DND-41 (cell line): ENCODE measurements around the gene GCHFR.

Experiments
- ATAC-seq: fragments of 200-7000 bp; cut with Tn5 transposase; 3 replicates; pipeline ENCODE4 v1.9.1; 2021; ENCODE audit warnings: low read depth; ENCODE audit not compliant: insufficient read depth
- DNase-seq: peaks from one replicate; pipeline ENCODE4 v3.0.0-alpha.2; 2020
- H2AFZ ChIP-seq: 2 replicates; pipeline ENCODE4 v1.6.0; 2012; ENCODE audit warnings: low read depth, low read length
- H3K27ac ChIP-seq: 2 replicates; pipeline ENCODE4 v1.5.1; 2012; ENCODE audit warnings: low read length, inconsistent platforms
- H3K27me3 ChIP-seq: fragments of 200-600 bp; sonication (generic); 2 replicates; pipeline ENCODE4 v1.6.0; 2012; ENCODE audit warnings: low read length, mild to moderate bottlenecking, inconsistent platforms; ENCODE audit not compliant: insufficient read depth, poor library complexity
- H3K36me3 ChIP-seq: 2 replicates; pipeline ENCODE4 v1.5.1; 2012; ENCODE audit warnings: low read length, inconsistent platforms; ENCODE audit not compliant: insufficient read depth
- H3K4me1 ChIP-seq: 2 replicates; pipeline ENCODE4 v1.5.1; 2012; ENCODE audit warnings: mild to moderate bottlenecking, low read length; ENCODE audit not compliant: insufficient read depth
- H3K4me2 ChIP-seq: 2 replicates; pipeline ENCODE4 v1.6.0; 2012; ENCODE audit warnings: mild to moderate bottlenecking, moderate library complexity, low read length, inconsistent platforms; ENCODE audit not compliant: insufficient read depth
- H3K4me3 ChIP-seq, 2 experiments: fragments of 200-600 bp in 1 of 2; shearing (Covaris generic) in 1 of 2; 2 replicates each; pipeline ENCODE4 v1.5.1; 2012 to 2016; ENCODE audit warnings: inconsistent platforms in 2 of 2, low read length in 2 of 2, mild to moderate bottlenecking in 2 of 2, low read depth in 1 of 2, moderate library complexity in 1 of 2
- H3K79me2 ChIP-seq: 2 replicates; pipeline ENCODE4 v1.6.0; 2012; ENCODE audit warnings: low read length, inconsistent platforms; ENCODE audit not compliant: insufficient read depth
- H3K9ac ChIP-seq: 2 replicates; pipeline ENCODE4 v1.6.0; 2012; ENCODE audit warnings: low read depth, mild to moderate bottlenecking, inconsistent platforms, low read length, moderate library complexity
- H3K9me3 ChIP-seq: 2 replicates; pipeline ENCODE4 v1.5.1; 2012; ENCODE audit warnings: low read length, moderate library complexity, mild to moderate bottlenecking, inconsistent platforms; ENCODE audit not compliant: insufficient read depth, severe bottlenecking
- H4K20me1 ChIP-seq: 2 replicates; pipeline ENCODE4 v1.6.0; 2012; ENCODE audit warnings: low read length; ENCODE audit not compliant: insufficient read depth
- CTCF ChIP-seq: IDR thresholded peaks from 2 replicates; pipeline ENCODE4 v1.5.1; 2012; ENCODE audit warnings: borderline replicate concordance, low read length, moderate library complexity, mild to moderate bottlenecking; ENCODE audit not compliant: poor library complexity, severe bottlenecking; ENCODE audit errors: extremely low read depth
- EZH2 ChIP-seq: IDR thresholded peaks from 3 replicates; pipeline ENCODE4 v1.6.1; 2012; ENCODE audit warnings: borderline replicate concordance, low read depth, mild to moderate bottlenecking, moderate library complexity, low read length, inconsistent platforms; ENCODE audit not compliant: severe bottlenecking

The GCHFR gene

DNA sequence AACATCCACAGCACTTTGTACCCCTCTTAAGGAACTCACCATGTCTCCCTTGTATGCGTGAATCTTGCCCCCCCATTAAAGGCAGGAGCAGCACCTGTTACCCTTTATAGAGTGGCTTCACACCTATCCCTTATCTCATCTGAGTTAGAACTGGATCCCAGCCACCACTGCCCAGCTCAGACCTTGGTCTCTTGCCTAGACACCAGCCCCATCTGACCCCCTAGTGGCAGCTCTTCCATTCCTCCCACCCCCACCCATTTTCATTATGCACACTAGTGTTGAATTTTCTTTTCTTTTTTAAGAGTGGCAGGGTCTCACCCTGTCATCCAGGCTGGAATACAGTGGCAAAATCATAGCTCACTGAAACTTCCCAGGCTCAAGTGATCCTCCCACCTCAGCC, 39.8 kb downstream of the GCHFR start:
- TF ChIP-seq CTCF (peak; percentile 11), EZH2 (no peak)

GRCh38 chr15:40806672-40807027, 42.8 kb downstream of the GCHFR start:
- peak overlapping the region; percentile 87 for H3K9ac ChIP-seq
- H3K79me2 ChIP-seq, result peaks cover 50% of the 10 kb centered on the region
- H3K4me3 ChIP-seq, result peak overlapping the region; percentile 77 to 92
- H3K27me3 ChIP-seq, result no peaks in the 10 kb centered on the region
- H3K9me3 ChIP-seq, result no peaks in the 10 kb centered on the region
- H4K20me1 ChIP-seq, result no peaks in the 10 kb centered on the region
- H3K36me3 ChIP-seq, result peaks cover 17% of the 10 kb centered on the region
- no peak for TF ChIP-seq EZH2
- TF ChIP-seq CTCF, result no peak
- H3K27ac ChIP-seq, result peak overlapping the region; percentile 97
- DNase-seq, result no peak
- peaks cover 25% of the 10 kb centered on the region for H3K4me1 ChIP-seq
- H3K4me2 ChIP-seq, result peak overlapping the region; percentile 88
- ATAC-seq, result no peak
- peak overlapping the region; percentile 99 for H2AFZ ChIP-seq

More for the DNA sequence above, 39.8 kb downstream of the GCHFR start:
- Histone ChIP-seq H3K27me3 (no peaks in the 10 kb centered on the region), H4K20me1 (peaks cover 3% of the 10 kb centered on the region; the same call in 1 of the 2 replicates), H3K9ac (no peak overlapping the region), H3K36me3 (no peaks in the 10 kb centered on the region), H3K4me1 (peaks cover 21% of the 10 kb centered on the region), H3K9me3 (no peaks in the 10 kb centered on the region), H3K79me2 (peaks cover 58% of the 10 kb centered on the region), H2AFZ (no peak overlapping the region), H3K4me2 (no peak overlapping the region), H3K27ac (no peak overlapping the region), H3K4me3 (no peak overlapping the region)
- no peak for ATAC-seq
- no peak for DNase-seq

GRCh38 chr15:40807028-40807887, 43.4 kb downstream of the GCHFR start, which contains the start of the genes DNAJC17 and ZFYVE19:
Gene DNAJC17 (minus strand): TSS chr15:40807473. CDS start chr15:40807446, 27 bp downstream.
Gene ZFYVE19 (plus strand): TSS chr15:40807089. CDS start chr15:40807590, 501 bp downstream.
- Histone ChIP-seq H3K9ac (peak within 1 kb of the TSS; percentile 87), H3K27me3 (no peaks in the 10 kb centered on the region), H3K4me3 (peak within 1 kb of the TSS; percentile 77 to 92), H3K36me3 (peaks cover 19% of the 10 kb centered on the region), H3K4me2 (peak within 1 kb of the TSS; percentile 88), H2AFZ (peak within 1 kb of the TSS; percentile 99), H4K20me1 (no peaks in the 10 kb centered on the region), H3K4me1 (peaks cover 25% of the 10 kb centered on the region), H3K27ac (peak within 1 kb of the TSS; percentile 97), H3K79me2 (peaks cover 47% of the 10 kb centered on the region), H3K9me3 (no peaks in the 10 kb centered on the region)
- DNase-seq, result peak; percentile 95
- TF ChIP-seq EZH2, result no peak
- peak; percentile 13 for TF ChIP-seq CTCF
- peak; percentile 98 for ATAC-seq
